Neural progenitor cell (in vitro differentiated cells): ENCODE results near the gene MPPED1.

Experiments
- CTCF ChIP-seq: fragments of 200-600 bp; sonication (generic); IDR thresholded peaks from 2 replicates; pipeline ENCODE4 v1.5.1; 2017; ENCODE audit warnings: antibody characterized with exemption, mild to moderate bottlenecking
- EZH2 ChIP-seq: fragments of 200-600 bp; sonication (generic); IDR thresholded peaks from 2 replicates; pipeline ENCODE4 v1.6.1; 2017; ENCODE audit warnings: antibody characterized with exemption, mild to moderate bottlenecking, moderate library complexity
- EZH2phosphoT487 ChIP-seq: fragments of 200-600 bp; sonication (generic); IDR thresholded peaks from 2 replicates; pipeline ENCODE4 v1.6.1; 2017; ENCODE audit warnings: antibody characterized with exemption

GRCh38 chr22:43391306-43391705 lies 20.5 kb upstream of the MPPED1 start:
- TF ChIP-seq CTCF (no peak), EZH2 (no peak), EZH2phosphoT487 (no peak)
